Hematopoietic multipotent progenitor cell treated with erythropoietin and hydrocortisone succinate and interleukin-3 and kit ligand, for 15 days (in vitro differentiated cells): Measurements from ENCODE around the gene CDH15.

Source experiments
- DNase-seq: peaks from one replicate; pipeline ENCODE4 v3.0.0-alpha.2; 2015; ENCODE audit warnings: low spot score

Gene CDH15

GRCh38 chr16:89200124-89200849 lies 28.7 kb downstream of the CDH15 start, which contains the start of gene SLC22A31:
Gene SLC22A31, minus strand, starts transcription at chr16:89200537. Its CDS starts 36 bp downstream, at chr16:89200501.
- no peak for DNase-seq

- no peak for DNase-seq
These were observed 29.4 kb downstream of the CDH15 start for GRCh38 chr16:89200850-89201411.

GRCh38 chr16:89201439-89202377 lies 30.2 kb downstream of the CDH15 start:
- DNase-seq = peak; percentile 71

GRCh38 chr16:89202422-89203215 lies 31.1 kb downstream of the CDH15 start:
- no peak for DNase-seq

- DNase-seq = no peak
These were observed 36.4 kb downstream of the CDH15 start for GRCh38 chr16:89207993-89208392.

- DNase-seq = no peak
These were observed 38.0 kb downstream of the CDH15 start for GRCh38 chr16:89209522-89210044.

GRCh38 chr16:89210165-89210903 lies 38.8 kb downstream of the CDH15 start:
- DNase-seq = no peak

GRCh38 chr16:89210904-89211515 lies 39.5 kb downstream of the CDH15 start:
- no peak for DNase-seq

GRCh38 chr16:89216315-89217137 lies 45.0 kb downstream of the CDH15 start:
- peak; percentile 85 for DNase-seq

GRCh38 chr16:89217138-89217387 lies 45.5 kb downstream of the CDH15 start:
- no peak for DNase-seq

GRCh38 chr16:89217388-89218191 lies 46.0 kb downstream of the CDH15 start, which contains the start of gene ZNF778:
Gene ZNF778, plus strand, starts transcription at chr16:89217703. Its CDS starts 3,425 bp downstream, at chr16:89221128.
- peak; percentile 87 for DNase-seq

GRCh38 chr16:89219365-89219764 lies 47.8 kb downstream of the CDH15 start:
- no peak for DNase-seq

GRCh38 chr16:89221604-89222003 lies 50.1 kb downstream of the CDH15 start:
- DNase-seq = no peak

- DNase-seq = no peak
These were observed 51.4 kb downstream of the CDH15 start for GRCh38 chr16:89222931-89223330.

GRCh38 chr16:89224665-89225064 lies 53.1 kb downstream of the CDH15 start:
- DNase-seq = no peak

- DNase-seq = no peak
These were observed 58.7 kb downstream of the CDH15 start for GRCh38 chr16:89230255-89230654.

- DNase-seq = no peak
These were observed 60.6 kb downstream of the CDH15 start for GRCh38 chr16:89232107-89232506.

- no peak for DNase-seq
These were observed 62.3 kb downstream of the CDH15 start for GRCh38 chr16:89233678-89234490.
